ENCODE measurements around the gene CDH5.
A peak's percentile ranks its signal among the peaks of the same experiment; 100 is the strongest.

Gene CDH5

DNA sequence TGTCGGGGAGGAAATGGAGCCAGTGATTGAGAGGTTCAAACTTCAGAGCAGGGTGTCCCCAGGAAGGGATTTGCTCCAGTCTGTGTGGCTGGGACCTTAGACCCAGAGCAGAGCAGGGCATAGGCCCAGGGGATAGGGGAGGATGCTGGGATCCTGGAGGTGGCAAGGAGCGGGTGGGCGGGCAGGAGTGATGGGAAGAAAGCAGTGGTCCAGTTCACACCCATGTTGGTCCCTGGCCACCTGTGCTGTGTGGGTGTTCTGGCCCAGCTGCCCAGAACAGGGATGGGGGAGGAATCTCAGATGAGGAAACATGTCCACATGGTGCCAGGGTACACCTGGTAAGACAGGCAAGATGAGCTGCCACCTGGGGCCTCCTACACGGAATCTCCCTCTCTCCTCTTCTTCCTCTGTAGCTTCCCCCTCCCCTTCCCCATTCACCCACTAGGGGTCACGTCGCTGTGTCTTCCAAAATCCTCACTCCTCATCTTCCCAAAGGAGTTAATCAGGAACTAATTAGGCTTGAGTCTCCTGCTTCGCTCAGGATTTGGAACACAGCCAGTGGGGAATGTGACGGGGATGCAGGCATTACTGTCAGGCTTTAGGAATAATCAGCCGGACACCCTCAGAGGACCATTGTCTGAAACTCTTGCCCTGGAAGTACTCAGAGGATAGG, 62.9 kb downstream of the CDH5 start:
- Histone ChIP-seq H3K23ac (ENCODE audit: low read depth, low read length, poor library complexity) (no peak overlapping the region), H3K4me1 (ENCODE audit: control insufficient read depth in 2 of 2, insufficient read depth in 1 of 2, low read depth in 1 of 2, low read length in 2 of 2) (peaks cover 16 to 24% of the 10 kb centered on the region in 2 donors), H2BK5ac (ENCODE audit: low read length) (no peak overlapping the region), H3K4me2 (ENCODE audit: insufficient read depth, low read length, poor library complexity, severe bottlenecking) (no peak overlapping the region), H3K14ac (ENCODE audit: low read length) (no peak overlapping the region), H3K4ac (ENCODE audit: low read length) (no peak overlapping the region), H3K9me3 (replicated peaks in 1 of 2; ENCODE audit: control insufficient read depth in 2 of 2, insufficient read depth in 1 of 2, low read depth in 1 of 2, low read length in 2 of 2) (peaks cover 2 to 4% of the 10 kb centered on the region in 2 donors), H2BK120ac (ENCODE audit: low read depth, low read length) (no peak overlapping the region), H3K27ac (replicated peaks; ENCODE audit: low read length) (no peak overlapping the region), H2BK15ac (ENCODE audit: low read length) (no peak overlapping the region), H4K91ac (ENCODE audit: low read depth, low read length, poor library complexity) (no peak overlapping the region), H3K9ac (ENCODE audit: low read depth, low read length, poor library complexity) (no peak overlapping the region), H3K18ac (ENCODE audit: low read length) (no peak overlapping the region), H2AK5ac (ENCODE audit: low read depth, low read length) (peak overlapping the region; percentile 3), H4K8ac (ENCODE audit: low read depth, low read length) (no peak overlapping the region), H3K4me3 (ENCODE audit: low read length in 2 of 2) (no peak overlapping the region), H2AFZ (ENCODE audit: low read length) (no peak overlapping the region), H3K27me3 (ENCODE audit: control insufficient read depth in 3 of 3, insufficient read depth in 3 of 3, low read depth in 1 of 3, low read length in 3 of 3) (peaks cover 15 to 50% (median 45%) of the 10 kb centered on the region in 3 experiments), H2BK12ac (ENCODE audit: low read length) (no peak overlapping the region), H3K79me1 (ENCODE audit: low read depth, low read length) (no peaks in the 10 kb centered on the region), H3K36me3 (replicated peaks in 1 of 2; ENCODE audit: control insufficient read depth in 2 of 2, insufficient read depth in 2 of 2, low read length in 2 of 2) (no peaks in the 10 kb centered on the region)
- no peak for DNase-seq (ENCODE audit: low spot score)
- no CpG with 5 or more reads among the region's 9 CpGs for WGBS, 2 donors (ENCODE audit: extremely low coverage in 2 of 2, insufficient read length in 2 of 2, insufficient replicate concordance in 1 of 2)

DNA sequence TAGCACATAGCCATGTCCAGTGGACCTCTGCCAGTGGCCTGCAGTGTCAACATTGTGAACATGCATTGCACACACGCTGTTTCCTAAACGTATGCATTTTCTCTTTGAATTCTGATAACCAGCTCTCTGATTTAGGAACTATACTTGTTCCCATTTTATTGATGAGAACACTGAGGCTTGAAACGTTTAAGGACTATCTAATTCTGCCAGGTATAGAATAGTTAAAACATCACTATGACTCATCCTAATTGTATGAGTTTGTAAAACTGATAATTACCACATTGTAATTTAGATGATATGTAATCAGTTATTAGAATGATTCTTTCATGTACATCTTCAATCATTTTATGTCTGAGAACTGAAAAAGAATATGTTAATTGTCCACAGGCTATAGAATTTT, 63.7 kb downstream of the CDH5 start:
- Histone ChIP-seq H3K27ac (replicated peaks; ENCODE audit: low read length) (no peak overlapping the region), H3K18ac (ENCODE audit: low read length) (no peak overlapping the region), H4K91ac (ENCODE audit: low read depth, low read length, poor library complexity) (no peak overlapping the region), H3K9ac (ENCODE audit: low read depth, low read length, poor library complexity) (no peak overlapping the region), H3K4me2 (ENCODE audit: insufficient read depth, low read length, poor library complexity, severe bottlenecking) (no peak overlapping the region), H2AK5ac (ENCODE audit: low read depth, low read length) (no peak overlapping the region), H3K79me1 (ENCODE audit: low read depth, low read length) (no peaks in the 10 kb centered on the region), H4K8ac (ENCODE audit: low read depth, low read length) (no peak overlapping the region), H3K14ac (ENCODE audit: low read length) (no peak overlapping the region), H3K23ac (ENCODE audit: low read depth, low read length, poor library complexity) (no peak overlapping the region), H3K4me1 (ENCODE audit: control insufficient read depth in 2 of 2, insufficient read depth in 1 of 2, low read depth in 1 of 2, low read length in 2 of 2) (peaks cover 16 to 24% of the 10 kb centered on the region in 2 donors), H3K27me3 (ENCODE audit: control insufficient read depth in 3 of 3, insufficient read depth in 3 of 3, low read depth in 1 of 3, low read length in 3 of 3) (peaks cover 13 to 45% (median 40%) of the 10 kb centered on the region in 3 experiments), H2AFZ (ENCODE audit: low read length) (no peak overlapping the region), H3K4me3 (ENCODE audit: low read length in 2 of 2) (no peak overlapping the region), H3K36me3 (replicated peaks in 1 of 2; ENCODE audit: control insufficient read depth in 2 of 2, insufficient read depth in 2 of 2, low read length in 2 of 2) (no peaks in the 10 kb centered on the region), H3K4ac (ENCODE audit: low read length) (no peak overlapping the region), H2BK12ac (ENCODE audit: low read length) (no peak overlapping the region), H2BK120ac (ENCODE audit: low read depth, low read length) (no peak overlapping the region), H3K9me3 (replicated peaks in 1 of 2; ENCODE audit: control insufficient read depth in 2 of 2, insufficient read depth in 1 of 2, low read depth in 1 of 2, low read length in 2 of 2) (peaks cover 0 to 2% of the 10 kb centered on the region in 2 donors), H2BK5ac (ENCODE audit: low read length) (no peak overlapping the region), H2BK15ac (ENCODE audit: low read length) (no peak overlapping the region)
- no peak for DNase-seq (ENCODE audit: low spot score)
- no CpG with 5 or more reads among the region's 3 CpGs for WGBS, 2 donors (ENCODE audit: extremely low coverage in 2 of 2, insufficient read length in 2 of 2, insufficient replicate concordance in 1 of 2)

DNA sequence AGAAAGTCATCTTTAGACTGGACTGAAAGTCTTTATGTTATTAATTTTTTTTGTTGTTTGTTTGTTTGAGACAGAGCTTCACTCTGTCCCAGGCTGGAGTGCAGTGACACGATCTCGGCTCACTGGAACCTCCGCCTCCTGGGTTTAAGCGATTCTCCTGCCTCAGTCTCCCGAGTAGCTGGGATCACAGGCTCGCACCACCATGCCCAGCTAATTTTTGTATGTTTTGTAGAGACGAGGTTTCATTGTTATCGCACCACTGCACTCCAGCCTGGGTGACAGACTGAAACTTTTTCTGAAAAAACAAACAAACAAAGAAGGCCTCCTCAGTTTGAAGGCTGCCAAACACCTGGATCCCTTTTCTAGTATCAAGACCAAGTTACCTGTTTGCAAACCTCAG, 65.3 kb downstream of the CDH5 start:
- Histone ChIP-seq H3K36me3 (replicated peaks in 1 of 2; ENCODE audit: control insufficient read depth in 2 of 2, insufficient read depth in 2 of 2, low read length in 2 of 2) (no peaks in the 10 kb centered on the region), H2BK120ac (ENCODE audit: low read depth, low read length) (no peak overlapping the region), H2AFZ (ENCODE audit: low read length) (no peak overlapping the region), H3K23ac (ENCODE audit: low read depth, low read length, poor library complexity) (no peak overlapping the region), H2BK5ac (ENCODE audit: low read length) (no peak overlapping the region), H2BK15ac (ENCODE audit: low read length) (no peak overlapping the region), H3K4me3 (ENCODE audit: low read length in 2 of 2) (no peak overlapping the region), H3K4me1 (ENCODE audit: control insufficient read depth in 2 of 2, insufficient read depth in 1 of 2, low read depth in 1 of 2, low read length in 2 of 2) (peaks cover 14% of the 10 kb centered on the region in 2 donors), H2AK5ac (ENCODE audit: low read depth, low read length) (no peak overlapping the region), H3K27ac (replicated peaks; ENCODE audit: low read length) (no peak overlapping the region), H3K9ac (ENCODE audit: low read depth, low read length, poor library complexity) (no peak overlapping the region), H4K8ac (ENCODE audit: low read depth, low read length) (no peak overlapping the region), H3K27me3 (ENCODE audit: control insufficient read depth in 3 of 3, insufficient read depth in 3 of 3, low read depth in 1 of 3, low read length in 3 of 3) (peaks cover 4 to 32% (median 26%) of the 10 kb centered on the region in 3 experiments), H2BK12ac (ENCODE audit: low read length) (no peak overlapping the region), H3K14ac (ENCODE audit: low read length) (no peak overlapping the region), H3K4me2 (ENCODE audit: insufficient read depth, low read length, poor library complexity, severe bottlenecking) (no peak overlapping the region), H3K9me3 (replicated peaks in 1 of 2; ENCODE audit: control insufficient read depth in 2 of 2, insufficient read depth in 1 of 2, low read depth in 1 of 2, low read length in 2 of 2) (no peaks in the 10 kb centered on the region), H3K18ac (ENCODE audit: low read length) (no peak overlapping the region), H3K4ac (ENCODE audit: low read length) (no peak overlapping the region), H4K91ac (ENCODE audit: low read depth, low read length, poor library complexity) (no peak overlapping the region), H3K79me1 (ENCODE audit: low read depth, low read length) (no peaks in the 10 kb centered on the region)
- no peak for DNase-seq (ENCODE audit: low spot score)
- WGBS, 2 donors (ENCODE audit: extremely low coverage in 2 of 2, insufficient read length in 2 of 2, insufficient replicate concordance in 1 of 2) = no CpG with 5 or more reads among the region's 8 CpGs

DNA sequence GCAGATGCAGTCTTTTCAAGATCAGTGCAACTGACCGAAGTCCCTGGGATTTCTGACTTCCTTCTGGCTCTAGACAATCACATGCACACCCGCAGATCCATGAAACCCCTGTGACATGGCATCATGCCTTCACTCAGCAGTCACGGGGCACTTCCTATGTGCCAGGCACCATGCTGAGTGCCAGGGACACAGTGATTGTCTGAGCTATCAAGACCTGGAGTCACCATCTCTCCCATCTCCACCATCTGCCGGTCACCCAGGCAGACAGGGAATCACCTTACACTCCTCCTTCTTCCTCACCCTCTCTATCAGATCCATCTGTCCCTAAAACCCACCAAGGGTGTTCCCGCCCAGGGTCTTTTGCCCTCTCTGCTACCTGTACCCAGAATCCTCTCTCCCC, 65.9 kb downstream of the CDH5 start:
- H3K23ac ChIP-seq (ENCODE audit: low read depth, low read length, poor library complexity) = no peak overlapping the region
- no peak overlapping the region for H3K4me2 ChIP-seq (ENCODE audit: insufficient read depth, low read length, poor library complexity, severe bottlenecking)
- no peak overlapping the region for H2AFZ ChIP-seq (ENCODE audit: low read length)
- H3K79me1 ChIP-seq (ENCODE audit: low read depth, low read length) = no peaks in the 10 kb centered on the region
- no peak overlapping the region for H2BK15ac ChIP-seq (ENCODE audit: low read length)
- H2BK5ac ChIP-seq (ENCODE audit: low read length) = no peak overlapping the region
- H3K27me3 ChIP-seq (ENCODE audit: control insufficient read depth in 3 of 3, insufficient read depth in 3 of 3, low read depth in 1 of 3, low read length in 3 of 3) = peaks cover 4 to 31% (median 24%) of the 10 kb centered on the region in 3 experiments
- H4K8ac ChIP-seq (ENCODE audit: low read depth, low read length) = no peak overlapping the region
- no peak for DNase-seq (ENCODE audit: low spot score)
- no peaks in the 10 kb centered on the region for H3K9me3 ChIP-seq (replicated peaks in 1 of 2; ENCODE audit: control insufficient read depth in 2 of 2, insufficient read depth in 1 of 2, low read depth in 1 of 2, low read length in 2 of 2)
- H4K91ac ChIP-seq (ENCODE audit: low read depth, low read length, poor library complexity) = no peak overlapping the region
- H3K14ac ChIP-seq (ENCODE audit: low read length) = no peak overlapping the region
- no peak overlapping the region for H3K4me3 ChIP-seq (ENCODE audit: low read length in 2 of 2)
- no peaks in the 10 kb centered on the region for H3K36me3 ChIP-seq (replicated peaks in 1 of 2; ENCODE audit: control insufficient read depth in 2 of 2, insufficient read depth in 2 of 2, low read length in 2 of 2)
- no peak overlapping the region for H2BK12ac ChIP-seq (ENCODE audit: low read length)
- no peak overlapping the region for H2AK5ac ChIP-seq (ENCODE audit: low read depth, low read length)
- no peak overlapping the region for H2BK120ac ChIP-seq (ENCODE audit: low read depth, low read length)
- no peak overlapping the region for H3K18ac ChIP-seq (ENCODE audit: low read length)
- H3K9ac ChIP-seq (ENCODE audit: low read depth, low read length, poor library complexity) = no peak overlapping the region
- WGBS, 2 donors (ENCODE audit: extremely low coverage in 2 of 2, insufficient read length in 2 of 2, insufficient replicate concordance in 1 of 2) = no CpG with 5 or more reads among the region's 5 CpGs
- no peak overlapping the region for H3K4ac ChIP-seq (ENCODE audit: low read length)
- H3K27ac ChIP-seq (replicated peaks; ENCODE audit: low read length) = no peak overlapping the region
- peaks cover 14% of the 10 kb centered on the region in 2 donors for H3K4me1 ChIP-seq (ENCODE audit: control insufficient read depth in 2 of 2, insufficient read depth in 1 of 2, low read depth in 1 of 2, low read length in 2 of 2)

Data from neuronal stem cell (in vitro differentiated cells).